HEK293 (cell line): ENCODE results near the gene ZGLP1.

Source experiments
- BCL6B ChIP-seq: fragments of 450-650 bp; formaldehyde crosslinking; IDR thresholded peaks from 2 replicates; pipeline ENCODE4 v1.5.1; 2017; ENCODE audit warnings: missing biosample characterization, missing genetic modification characterization
- EGR2 ChIP-seq: fragments of 450-650 bp; formaldehyde crosslinking; IDR thresholded peaks from 2 replicates; pipeline ENCODE4 v1.5.1; 2016; ENCODE audit warnings: low read depth, missing biosample characterization, missing genetic modification characterization
- KLF8 ChIP-seq: fragments of 450-650 bp; formaldehyde crosslinking; IDR thresholded peaks from 2 replicates; pipeline ENCODE4 v1.5.1; 2016; ENCODE audit warnings: missing biosample characterization, missing genetic modification characterization
- MZF1 ChIP-seq: fragments of 450-650 bp; formaldehyde crosslinking; IDR thresholded peaks from 2 replicates; pipeline ENCODE4 v1.5.1; 2017; ENCODE audit warnings: missing biosample characterization, missing genetic modification characterization, borderline replicate concordance
- SP3 ChIP-seq: fragments of 450-650 bp; formaldehyde crosslinking; IDR thresholded peaks from 2 replicates; pipeline ENCODE4 v1.5.1; 2016; ENCODE audit warnings: missing biosample characterization, missing genetic modification characterization
- WT1 ChIP-seq: fragments of 450-650 bp; formaldehyde crosslinking; IDR thresholded peaks from 2 replicates; pipeline ENCODE4 v1.5.1; 2016; ENCODE audit warnings: missing biosample characterization, missing genetic modification characterization
- ZBTB17 ChIP-seq: fragments of 450-650 bp; formaldehyde crosslinking; IDR thresholded peaks from 2 replicates; pipeline ENCODE4 v1.5.1; 2016; ENCODE audit warnings: missing biosample characterization, missing genetic modification characterization
- ZIC2 ChIP-seq: fragments of 450-650 bp; formaldehyde crosslinking; IDR thresholded peaks from 2 replicates; pipeline ENCODE4 v1.5.1; 2016; ENCODE audit warnings: missing biosample characterization, missing genetic modification characterization
- ZNF138 ChIP-seq: fragments of 450-650 bp; formaldehyde crosslinking; IDR thresholded peaks from 2 replicates; pipeline ENCODE4 v1.5.1; 2016; ENCODE audit warnings: missing biosample characterization, missing genetic modification characterization, borderline replicate concordance
- ZNF148 ChIP-seq: fragments of 450-650 bp; formaldehyde crosslinking; IDR thresholded peaks from 2 replicates; pipeline ENCODE4 v1.5.0; 2017; ENCODE audit warnings: missing biosample characterization, missing genetic modification characterization, borderline replicate concordance
- ZNF169 ChIP-seq: fragments of 450-650 bp; formaldehyde crosslinking; IDR thresholded peaks from 2 replicates; pipeline ENCODE4 v1.5.1; 2016; ENCODE audit warnings: missing biosample characterization, missing genetic modification characterization
- ZNF211 ChIP-seq: fragments of 450-650 bp; formaldehyde crosslinking; IDR thresholded peaks from 2 replicates; pipeline ENCODE4 v1.5.1; 2016; ENCODE audit warnings: low read depth, missing biosample characterization, missing genetic modification characterization
- ZNF223 ChIP-seq: fragments of 450-650 bp; formaldehyde crosslinking; IDR thresholded peaks from 2 replicates; pipeline ENCODE4 v1.5.1; 2016; ENCODE audit warnings: missing biosample characterization, missing genetic modification characterization
- ZNF239 ChIP-seq: fragments of 450-650 bp; formaldehyde crosslinking; IDR thresholded peaks from 2 replicates; pipeline ENCODE4 v1.5.1; 2016; ENCODE audit warnings: missing biosample characterization, missing genetic modification characterization
- ZNF274 ChIP-seq, 2 experiments: fragments of 200-500 bp in 1 of 2; fragments of 450-650 bp in 1 of 2; sonication (Bioruptor generic) in 1 of 2; formaldehyde crosslinking in 1 of 2; IDR thresholded peaks; 2 replicates each; pipeline versions ENCODE4 v1.5.1 to v1.6.1; 2014 to 2016; ENCODE audit warnings: borderline replicate concordance in 1 of 2, inconsistent platforms in 1 of 2, low read length in 1 of 2, missing biosample characterization in 1 of 2, missing genetic modification characterization in 1 of 2
- ZNF280D ChIP-seq: fragments of 450-650 bp; formaldehyde crosslinking; IDR thresholded peaks from 2 replicates; pipeline ENCODE4 v1.5.1; 2016; ENCODE audit warnings: missing biosample characterization, missing genetic modification characterization
- ZNF292 ChIP-seq: fragments of 450-650 bp; formaldehyde crosslinking; IDR thresholded peaks from 2 replicates; pipeline ENCODE4 v1.5.1; 2016; ENCODE audit warnings: low read depth, missing biosample characterization, missing genetic modification characterization, borderline replicate concordance
- ZNF362 ChIP-seq: fragments of 450-650 bp; formaldehyde crosslinking; IDR thresholded peaks from 2 replicates; pipeline ENCODE4 v1.5.1; 2016; ENCODE audit warnings: missing biosample characterization, missing genetic modification characterization
- ZNF394 ChIP-seq: fragments of 450-650 bp; formaldehyde crosslinking; IDR thresholded peaks from 2 replicates; pipeline ENCODE4 v1.5.1; 2016; ENCODE audit warnings: missing biosample characterization, missing genetic modification characterization, mild to moderate bottlenecking, moderate library complexity, borderline replicate concordance
- ZNF501 ChIP-seq: fragments of 450-650 bp; formaldehyde crosslinking; IDR thresholded peaks from 2 replicates; pipeline ENCODE4 v1.5.1; 2016; ENCODE audit warnings: missing biosample characterization, missing genetic modification characterization
- ZNF510 ChIP-seq: fragments of 450-650 bp; formaldehyde crosslinking; IDR thresholded peaks from 2 replicates; pipeline ENCODE4 v1.5.1; 2018; ENCODE audit warnings: mild to moderate bottlenecking, missing genetic modification characterization, missing biosample characterization; ENCODE audit not compliant: insufficient replicate concordance
- ZNF580 ChIP-seq: fragments of 450-650 bp; formaldehyde crosslinking; IDR thresholded peaks from 2 replicates; pipeline ENCODE4 v1.5.1; 2016; ENCODE audit warnings: missing biosample characterization, missing genetic modification characterization
- ZNF639 ChIP-seq: fragments of 450-650 bp; formaldehyde crosslinking; IDR thresholded peaks from 2 replicates; pipeline ENCODE4 v1.5.1; 2016; ENCODE audit warnings: missing biosample characterization, missing genetic modification characterization
- ZNF692 ChIP-seq: fragments of 450-650 bp; formaldehyde crosslinking; IDR thresholded peaks from 2 replicates; pipeline ENCODE4 v1.5.1; 2016; ENCODE audit warnings: missing biosample characterization, missing genetic modification characterization
- ZNF701 ChIP-seq: fragments of 450-650 bp; formaldehyde crosslinking; IDR thresholded peaks from 2 replicates; pipeline ENCODE4 v1.5.1; 2016; ENCODE audit warnings: missing biosample characterization, missing genetic modification characterization
- ZNF707 ChIP-seq: fragments of 450-650 bp; formaldehyde crosslinking; IDR thresholded peaks from 2 replicates; pipeline ENCODE4 v1.5.1; 2016; ENCODE audit warnings: missing biosample characterization, missing genetic modification characterization
- ZXDB ChIP-seq: fragments of 450-650 bp; formaldehyde crosslinking; IDR thresholded peaks from 2 replicates; pipeline ENCODE4 v1.5.1; 2016; ENCODE audit warnings: missing biosample characterization, missing genetic modification characterization

Gene ZGLP1

GRCh38 chr19:10332965-10333757 is 23.5 kb upstream of the ZGLP1 start, which contains the start of gene RAVER1 (continued):
- TF ChIP-seq ZNF394 (tag by site-specific recombination): peak; percentile 73
- TF ChIP-seq ZNF169 (tag by site-specific recombination): no peak
- no peak for TF ChIP-seq ZNF138 (tag by site-specific recombination)
- no peak for TF ChIP-seq ZNF510
- peak; percentile 65 for TF ChIP-seq ZIC2
- no peak for TF ChIP-seq ZNF148
- peak; percentile 97 for TF ChIP-seq ZXDB (tag by site-specific recombination)
- peak; percentile 92 for TF ChIP-seq SP3 (tag by site-specific recombination)
- TF ChIP-seq ZNF274 (IDR thresholded peaks at IDR 0.05; ENCODE audit: low read length): no peak
- no peak for TF ChIP-seq ZNF274 (tag by site-specific recombination; IDR thresholded peaks at IDR 0.05; ENCODE audit: borderline replicate concordance)
- peak; percentile 91 for TF ChIP-seq ZNF501 (tag by site-specific recombination)
- no peak for TF ChIP-seq MZF1 (tag by site-specific recombination)
- TF ChIP-seq ZNF280D (tag by site-specific recombination): peak; percentile 49; the same call in 1 of the 2 replicates
- TF ChIP-seq WT1 (tag by site-specific recombination): peak; percentile 68; the same call in 1 of the 2 replicates
- TF ChIP-seq ZNF362 (tag by site-specific recombination): no peak
- no peak for TF ChIP-seq ZNF701 (tag by site-specific recombination)
- no peak; the same call in 1 of the 2 replicates for TF ChIP-seq ZBTB17 (tag by site-specific recombination)
- TF ChIP-seq ZNF239 (tag by site-specific recombination): peak; percentile 62; the same call in 1 of the 2 replicates
- peak; percentile 95 for TF ChIP-seq EGR2 (tag by site-specific recombination)
- peak; percentile 95 for TF ChIP-seq ZNF639
- TF ChIP-seq ZNF292 (tag by site-specific recombination): no peak
- peak; percentile 90 for TF ChIP-seq ZNF580 (tag by site-specific recombination)
- TF ChIP-seq ZNF211: no peak
- peak; percentile 91 for TF ChIP-seq KLF8 (tag by site-specific recombination)
- no peak for TF ChIP-seq ZNF223 (tag by site-specific recombination)
- TF ChIP-seq ZNF707 (tag by site-specific recombination): no peak
- no peak for TF ChIP-seq BCL6B (tag by site-specific recombination)
- peak; percentile 93 for TF ChIP-seq ZNF692 (tag by site-specific recombination)
